BJ (cell line): ENCODE measurements around the gene SRP19. TPM values are rescaled to one million over a fixed set of nuclear protein-coding genes. Genes with fewer than 3 reads are reported as not detected.

Source experiments
- CTCF ChIA-PET: fragments of 350-600 bp; formaldehyde crosslinking; extraction: SDS; loops from one replicate; lab custom pipeline; 2021; ENCODE audit warnings: antibody characterized with exemption, inconsistent platforms; lab: Yijun Ruan, JAX
- POLR2A ChIA-PET: fragments of 300-600 bp; sonication (Branson Sonifier 250); formaldehyde crosslinking; extraction: SDS; loops from one replicate; lab custom pipeline; 2021; ENCODE audit warnings: antibody characterized with exemption; lab: Charles Lee
- DNase-seq: peaks from one replicate; pipeline ENCODE4 v3.0.0-alpha.2; 2011; ENCODE audit warnings: low read depth
- H3K27me3 ChIP-seq: 2 replicates; pipeline ENCODE4 v1.6.0; 2011; ENCODE audit warnings: low read length; ENCODE audit not compliant: control insufficient read depth, insufficient read depth
- H3K36me3 ChIP-seq: 2 replicates; pipeline ENCODE4 v1.5.1; 2011; ENCODE audit warnings: low read length; ENCODE audit not compliant: control insufficient read depth, insufficient read depth
- H3K4me3 ChIP-seq: 2 replicates; pipeline ENCODE4 v1.5.1; 2011; ENCODE audit warnings: low read depth, mild to moderate bottlenecking, control low read depth, low read length
- polyA plus RNA-seq: library from polyadenylated mRNA; depleted of rRNA; stranded (reverse); fragments of >200 nt; gene quantifications from 2 replicates; pipeline ENCODE4 v1.2.3, GENCODE V29; 2011
- TF ChIP-seq, protein P1 (sequence below): IDR thresholded peaks from 2 replicates; pipeline ENCODE4 v1.5.1; 2011; ENCODE audit warnings: low read depth, mild to moderate bottlenecking, control low read depth, inconsistent platforms, low read length, moderate library complexity; ENCODE audit not compliant: insufficient read depth

The SRP19 gene
- polyA plus RNA-seq, 1 experiment: 32.4 TPM

DNA sequence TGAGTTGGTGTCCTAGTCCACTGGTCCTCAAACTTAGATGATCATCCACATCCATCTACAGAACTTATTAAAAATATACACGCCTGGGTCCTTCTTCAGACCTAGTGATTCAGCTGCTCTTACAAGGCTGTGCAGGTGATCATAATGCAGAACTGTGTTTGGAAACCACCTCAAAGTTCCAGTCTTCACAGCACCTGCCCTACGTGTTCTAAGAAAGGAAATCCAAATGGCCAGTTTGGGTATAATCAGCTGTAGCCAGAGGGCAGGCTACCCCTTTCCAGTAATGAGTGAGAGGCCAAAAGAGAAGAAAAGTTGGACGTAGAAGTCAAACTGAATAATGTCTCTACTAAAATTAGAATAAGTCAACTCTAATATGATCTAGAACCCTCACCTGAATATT lies 45.5 kb downstream of the SRP19 start:
- DNase-seq: no peak
- H3K36me3 ChIP-seq: peaks cover 5% of the 10 kb centered on the region
- CTCF ChIA-PET: no interaction called here
- no peaks in the 10 kb centered on the region for H3K27me3 ChIP-seq
- TF ChIP-seq, protein P1, sequence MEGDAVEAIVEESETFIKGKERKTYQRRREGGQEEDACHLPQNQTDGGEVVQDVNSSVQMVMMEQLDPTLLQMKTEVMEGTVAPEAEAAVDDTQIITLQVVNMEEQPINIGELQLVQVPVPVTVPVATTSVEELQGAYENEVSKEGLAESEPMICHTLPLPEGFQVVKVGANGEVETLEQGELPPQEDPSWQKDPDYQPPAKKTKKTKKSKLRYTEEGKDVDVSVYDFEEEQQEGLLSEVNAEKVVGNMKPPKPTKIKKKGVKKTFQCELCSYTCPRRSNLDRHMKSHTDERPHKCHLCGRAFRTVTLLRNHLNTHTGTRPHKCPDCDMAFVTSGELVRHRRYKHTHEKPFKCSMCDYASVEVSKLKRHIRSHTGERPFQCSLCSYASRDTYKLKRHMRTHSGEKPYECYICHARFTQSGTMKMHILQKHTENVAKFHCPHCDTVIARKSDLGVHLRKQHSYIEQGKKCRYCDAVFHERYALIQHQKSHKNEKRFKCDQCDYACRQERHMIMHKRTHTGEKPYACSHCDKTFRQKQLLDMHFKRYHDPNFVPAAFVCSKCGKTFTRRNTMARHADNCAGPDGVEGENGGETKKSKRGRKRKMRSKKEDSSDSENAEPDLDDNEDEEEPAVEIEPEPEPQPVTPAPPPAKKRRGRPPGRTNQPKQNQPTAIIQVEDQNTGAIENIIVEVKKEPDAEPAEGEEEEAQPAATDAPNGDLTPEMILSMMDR: no peak
- H3K4me3 ChIP-seq: no peak overlapping the region
- POLR2A ChIA-PET: no interaction called here

DNA sequence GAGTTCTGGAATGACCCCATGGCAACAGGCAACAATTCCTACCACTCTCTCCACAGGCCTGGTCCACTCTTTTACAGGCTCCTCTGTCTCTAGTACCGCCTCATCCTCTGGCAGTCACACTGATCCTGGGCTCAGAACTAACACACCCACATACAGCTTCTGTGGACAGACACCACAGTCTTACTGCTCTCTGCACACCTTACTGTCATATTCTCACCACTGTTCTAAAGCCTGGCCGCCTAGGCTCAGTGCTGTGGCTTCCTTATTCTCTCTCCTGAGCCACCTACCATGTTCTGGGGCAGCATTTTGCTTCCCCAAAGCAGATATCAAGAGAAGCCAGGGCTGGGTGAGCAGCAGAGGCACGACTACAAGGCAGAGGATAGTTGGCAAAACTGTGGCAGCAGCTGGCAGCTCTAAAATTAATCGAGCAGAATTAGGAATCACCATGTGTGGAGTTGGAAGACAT lies 46.1 kb downstream of the SRP19 start:
- TF ChIP-seq, protein P1: no peak
- POLR2A ChIA-PET: no interaction called here
- peaks cover 5% of the 10 kb centered on the region for H3K36me3 ChIP-seq
- CTCF ChIA-PET: no interaction called here
- DNase-seq: no peak
- H3K27me3 ChIP-seq: no peaks in the 10 kb centered on the region
- H3K4me3 ChIP-seq: no peak overlapping the region

DNA sequence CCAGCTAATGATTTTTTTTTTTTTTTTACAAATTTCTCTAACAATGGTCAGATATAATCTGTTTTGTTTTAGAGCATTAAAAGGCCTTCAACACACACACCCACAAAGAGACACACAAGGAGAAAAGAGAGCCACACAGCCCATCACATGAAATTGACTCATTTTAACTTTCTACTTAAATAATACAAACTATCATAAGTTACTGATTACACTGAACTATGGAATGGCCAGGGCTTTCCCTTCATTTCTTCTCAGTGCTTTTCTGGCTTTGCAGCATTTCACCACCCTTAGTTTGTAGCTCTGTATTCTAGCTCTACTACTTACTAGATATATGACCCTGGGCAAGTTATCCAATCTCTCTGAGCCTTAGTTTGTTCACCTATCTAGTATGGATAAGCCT lies 47.8 kb downstream of the SRP19 start:
- no peak for DNase-seq
- TF ChIP-seq, protein P1: no peak
- no peaks in the 10 kb centered on the region for H3K27me3 ChIP-seq
- H3K4me3 ChIP-seq: no peak overlapping the region
- peaks cover 4% of the 10 kb centered on the region for H3K36me3 ChIP-seq
- ChIA-PET CTCF (interaction anchor here (0.6 to 2.5 kb wide), 2 partner anchors 13 to 43 kb away, joined by 3 to 6 read pairs; partner anchors contain the start of gene REEP5), POLR2A (no interaction called here)

DNA sequence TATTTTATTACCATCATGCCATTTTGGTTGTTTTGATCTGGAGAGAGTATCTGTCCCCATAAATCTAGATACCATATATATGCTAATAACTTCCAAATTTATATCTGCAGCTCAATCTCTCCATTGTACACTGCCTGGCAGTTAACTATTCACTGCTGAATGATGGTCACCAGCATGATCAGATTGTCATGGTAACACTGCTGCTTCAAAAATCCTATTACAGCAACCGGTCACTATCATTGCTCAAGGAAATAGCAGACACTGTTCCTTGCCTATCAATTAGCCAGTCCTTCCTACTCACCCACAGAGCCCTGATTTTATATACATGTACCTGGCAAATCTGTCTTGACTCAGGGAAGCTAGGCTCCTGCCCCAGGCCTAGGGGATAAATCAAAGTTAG lies 49.4 kb downstream of the SRP19 start:
- Histone ChIP-seq H3K4me3 (no peak overlapping the region), H3K36me3 (peaks cover 4% of the 10 kb centered on the region), H3K27me3 (no peaks in the 10 kb centered on the region)
- TF ChIP-seq, protein P1: no peak
- ChIA-PET CTCF (interaction anchor here (1.7 to 2.5 kb wide), 3 partner anchors 11 to 19 kb away, joined by 4 to 6 read pairs (median 5); partner anchors contain the start of gene REEP5), POLR2A (no interaction called here)
- DNase-seq: no peak

DNA sequence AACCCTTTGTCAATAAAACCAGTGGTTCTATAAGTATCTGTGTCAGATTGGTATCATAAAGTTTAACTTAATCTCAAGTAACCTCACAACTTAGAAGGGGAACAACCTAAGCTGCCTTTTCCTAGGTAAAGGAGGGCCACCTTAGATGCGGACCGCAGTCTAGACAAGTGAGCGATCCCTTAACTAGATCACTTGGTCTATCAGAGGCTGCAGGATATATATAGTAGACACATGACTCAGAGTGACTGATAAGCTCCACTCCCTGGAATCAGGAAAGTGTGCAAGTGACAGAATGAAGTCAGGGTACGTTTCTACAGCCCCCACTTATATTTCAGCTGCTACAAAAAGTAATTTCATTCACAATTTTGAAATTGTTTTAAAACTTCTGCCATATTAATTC lies 53.5 kb downstream of the SRP19 start:
- TF ChIP-seq, protein P1: no peak
- ChIA-PET POLR2A (no interaction called here), CTCF (interaction anchor here (2.3 kb wide), 1 partner anchor 8 kb away, joined by 6 read pairs; no protein-coding TSS in a partner anchor)
- peaks cover 2% of the 10 kb centered on the region; the same call in 1 of the 2 replicates for H3K36me3 ChIP-seq
- H3K4me3 ChIP-seq: no peak overlapping the region
- no peak for DNase-seq
- H3K27me3 ChIP-seq: no peaks in the 10 kb centered on the region
